Vagina (tissue), 2 donors: ENCODE results near the gene MGAT5. TPM values are rescaled to one million over a fixed set of nuclear protein-coding genes. Genes with fewer than 3 reads are reported as not detected.

ENCODE experiments used
- DNase-seq, 2 donors: peaks; one replicate each; pipeline ENCODE4 v3.0.0-alpha.2; 2017; ENCODE audit errors: extremely low spot score in 2 of 2
- H3K27ac ChIP-seq: fragments of 200-600 bp; sonication (generic); one replicate; pipeline ENCODE4 v1.5.1; 2019
- H3K27me3 ChIP-seq: fragments of 200-600 bp; sonication (generic); one replicate; pipeline ENCODE4 v1.5.1; 2019
- H3K36me3 ChIP-seq, 2 donors: fragments of 200-600 bp; sonication (generic); one replicate each; pipeline ENCODE4 v1.5.1; 2017 to 2019
- H3K4me1 ChIP-seq: fragments of 200-600 bp; sonication (generic); one replicate; pipeline ENCODE4 v1.5.1; 2019
- H3K4me3 ChIP-seq, 2 donors: fragments of 200-600 bp; sonication (generic); 1 replicate in 1 of 2; 2 replicates in 1 of 2; pipeline ENCODE4 v1.5.1; 2016 to 2019
- H3K9me3 ChIP-seq: fragments of 200-600 bp; sonication (generic); one replicate; pipeline ENCODE4 v1.5.1; 2019
- CTCF ChIP-seq, 3 experiments: fragments of 450-650 bp in 2 of 3; fragments of 200-600 bp in 1 of 3; sonication (generic) in 1 of 3; IDR thresholded peaks; one replicate each; pipeline ENCODE4 v1.5.1; 2017 to 2019; ENCODE audit warnings: antibody characterized with exemption in 3 of 3, mild to moderate bottlenecking in 2 of 3, moderate library complexity in 2 of 3
- POLR2A ChIP-seq, 2 donors: fragments of 450-650 bp; IDR thresholded peaks; one replicate each; pipeline ENCODE4 v1.6.1; 2017; ENCODE audit warnings: antibody characterized with exemption in 2 of 2, mild to moderate bottlenecking in 2 of 2, moderate library complexity in 2 of 2
- POLR2AphosphoS5 ChIP-seq, 2 donors: sonication (generic); formaldehyde crosslinking; IDR thresholded peaks; one replicate each; pipeline ENCODE4 v1.9.0; 2017; ENCODE audit warnings: antibody characterized with exemption in 2 of 2, mild to moderate bottlenecking in 2 of 2, low read depth in 1 of 2; ENCODE audit not compliant: insufficient read depth in 1 of 2
- intact Hi-C: fragments of 100-400 bp; cut with DNase I; formaldehyde crosslinking; loops from one replicate; pipeline ENCODE4 v1.15.1; 2023
- total RNA-seq: library from RNA; depleted of rRNA; stranded (reverse); fragments of >200 nt; gene quantifications from one replicate; pipeline ENCODE4 v1.2.3, GENCODE V29; 2016

The MGAT5 gene
- total RNA-seq, 1 donor from 2014 or later = 16.7 TPM

GRCh38 chr2:134451347-134451630 lies 197.4 kb downstream of the MGAT5 start:
- intact Hi-C loops = no loop called here
- Histone ChIP-seq H3K27me3 (no peaks in the 10 kb centered on the region), H3K9me3 (no peaks in the 10 kb centered on the region), H3K4me1 (no peaks in the 10 kb centered on the region), H3K4me3 (no peak overlapping the region), H3K36me3 (peaks cover 0 to 5% of the 10 kb centered on the region in 2 donors), H3K27ac (no peak overlapping the region)
- TF ChIP-seq CTCF (IDR thresholded peaks at IDR 0.05) (no peak), POLR2AphosphoS5 (IDR thresholded peaks at IDR 0.05; ENCODE audit: insufficient read depth in 1 of 2, low read depth in 1 of 2) (no peak), POLR2A (IDR thresholded peaks at IDR 0.05) (no peak)
- DNase-seq = no peak

- Histone ChIP-seq H3K9me3 (no peaks in the 10 kb centered on the region), H3K36me3 (peaks cover 0 to 5% of the 10 kb centered on the region in 2 donors), H3K4me3 (no peak overlapping the region), H3K27me3 (no peaks in the 10 kb centered on the region), H3K27ac (no peak overlapping the region), H3K4me1 (no peaks in the 10 kb centered on the region)
- no peak for DNase-seq
- intact Hi-C loops = no loop called here
- TF ChIP-seq CTCF (IDR thresholded peaks at IDR 0.05) = no peak
- no peak for TF ChIP-seq POLR2A (IDR thresholded peaks at IDR 0.05)
- TF ChIP-seq POLR2AphosphoS5 (IDR thresholded peaks at IDR 0.05; ENCODE audit: insufficient read depth in 1 of 2, low read depth in 1 of 2) = no peak
Measured at GRCh38 chr2:134452042-134452733, 198.3 kb downstream of the MGAT5 start.

GRCh38 chr2:134453476-134453875 lies 199.6 kb downstream of the MGAT5 start:
- no peak for DNase-seq
- intact Hi-C loops = no loop called here

GRCh38 chr2:134453973-134454372 lies 200.1 kb downstream of the MGAT5 start:
- TF ChIP-seq POLR2A (IDR thresholded peaks at IDR 0.05) (no peak), POLR2AphosphoS5 (IDR thresholded peaks at IDR 0.05; ENCODE audit: insufficient read depth in 1 of 2, low read depth in 1 of 2) (no peak), CTCF (IDR thresholded peaks at IDR 0.05) (no peak)
- intact Hi-C loops = no loop called here

More at GRCh38 chr2:134453476-134453875, 199.6 kb downstream of the MGAT5 start:
- Histone ChIP-seq H3K9me3 (no peaks in the 10 kb centered on the region), H3K4me1 (no peaks in the 10 kb centered on the region), H3K36me3 (peaks cover 0 to 5% of the 10 kb centered on the region in 2 donors), H3K27me3 (no peaks in the 10 kb centered on the region), H3K4me3 (no peak overlapping the region), H3K27ac (no peak overlapping the region)
- TF ChIP-seq POLR2A (IDR thresholded peaks at IDR 0.05) (no peak), POLR2AphosphoS5 (IDR thresholded peaks at IDR 0.05; ENCODE audit: insufficient read depth in 1 of 2, low read depth in 1 of 2) (no peak), CTCF (IDR thresholded peaks at IDR 0.05) (no peak)

GRCh38 chr2:134454426-134454825 lies 200.6 kb downstream of the MGAT5 start:
- H3K9me3 ChIP-seq = no peaks in the 10 kb centered on the region
- no peaks in the 10 kb centered on the region for H3K27me3 ChIP-seq
- DNase-seq = no peak
- intact Hi-C loops = no loop called here
- no peaks in the 10 kb centered on the region for H3K36me3 ChIP-seq
- TF ChIP-seq CTCF (IDR thresholded peaks at IDR 0.05) (no peak), POLR2AphosphoS5 (IDR thresholded peaks at IDR 0.05; ENCODE audit: insufficient read depth in 1 of 2, low read depth in 1 of 2) (no peak), POLR2A (IDR thresholded peaks at IDR 0.05) (no peak)
- no peak overlapping the region for H3K27ac ChIP-seq
- H3K4me1 ChIP-seq = no peaks in the 10 kb centered on the region
- H3K4me3 ChIP-seq = no peak overlapping the region

More at GRCh38 chr2:134453973-134454372, 200.1 kb downstream of the MGAT5 start:
- Histone ChIP-seq H3K4me3 (no peak overlapping the region), H3K9me3 (no peaks in the 10 kb centered on the region), H3K27ac (no peak overlapping the region), H3K27me3 (no peaks in the 10 kb centered on the region), H3K36me3 (no peaks in the 10 kb centered on the region), H3K4me1 (no peaks in the 10 kb centered on the region)
- DNase-seq = no peak
